ENCODE measurements around the gene CBX1.
A peak's percentile ranks its signal among the peaks of the same experiment; 100 is the strongest.

Gene CBX1

DNA sequence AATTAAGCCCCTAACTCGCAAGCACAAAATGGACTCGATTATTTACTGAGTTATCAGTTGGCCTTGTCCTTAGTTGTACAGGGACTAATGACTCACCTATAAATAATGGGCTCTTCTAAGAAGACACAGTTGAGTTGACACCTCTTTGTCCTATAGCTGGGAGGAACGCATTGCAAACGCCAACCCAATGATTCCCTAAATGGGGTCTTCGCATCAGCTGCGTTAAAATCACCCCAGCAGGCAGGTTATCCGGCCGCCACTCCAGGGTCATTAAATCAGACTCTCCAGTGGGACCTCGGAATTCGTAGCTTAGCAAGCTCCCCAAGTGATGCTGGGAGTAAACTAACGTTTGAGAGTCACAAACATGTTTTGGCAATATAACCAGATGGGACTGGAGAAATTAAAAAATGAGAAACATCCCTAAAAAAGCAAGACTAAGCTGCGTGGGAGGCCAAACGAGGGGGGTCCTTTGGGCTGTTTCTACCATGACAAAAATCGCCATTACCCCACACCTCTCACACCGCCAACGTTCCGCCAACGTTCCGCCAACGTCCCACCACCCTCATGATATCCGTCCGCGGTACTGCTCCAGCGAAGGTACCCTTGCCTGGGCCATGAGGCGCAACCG, 54.1 kb downstream of the CBX1 start:
- H3K27ac ChIP-seq: peak overlapping the region; percentile 96
- TF ChIP-seq, protein P1, sequence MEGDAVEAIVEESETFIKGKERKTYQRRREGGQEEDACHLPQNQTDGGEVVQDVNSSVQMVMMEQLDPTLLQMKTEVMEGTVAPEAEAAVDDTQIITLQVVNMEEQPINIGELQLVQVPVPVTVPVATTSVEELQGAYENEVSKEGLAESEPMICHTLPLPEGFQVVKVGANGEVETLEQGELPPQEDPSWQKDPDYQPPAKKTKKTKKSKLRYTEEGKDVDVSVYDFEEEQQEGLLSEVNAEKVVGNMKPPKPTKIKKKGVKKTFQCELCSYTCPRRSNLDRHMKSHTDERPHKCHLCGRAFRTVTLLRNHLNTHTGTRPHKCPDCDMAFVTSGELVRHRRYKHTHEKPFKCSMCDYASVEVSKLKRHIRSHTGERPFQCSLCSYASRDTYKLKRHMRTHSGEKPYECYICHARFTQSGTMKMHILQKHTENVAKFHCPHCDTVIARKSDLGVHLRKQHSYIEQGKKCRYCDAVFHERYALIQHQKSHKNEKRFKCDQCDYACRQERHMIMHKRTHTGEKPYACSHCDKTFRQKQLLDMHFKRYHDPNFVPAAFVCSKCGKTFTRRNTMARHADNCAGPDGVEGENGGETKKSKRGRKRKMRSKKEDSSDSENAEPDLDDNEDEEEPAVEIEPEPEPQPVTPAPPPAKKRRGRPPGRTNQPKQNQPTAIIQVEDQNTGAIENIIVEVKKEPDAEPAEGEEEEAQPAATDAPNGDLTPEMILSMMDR (IDR thresholded peaks at IDR 0.05): no peak
- no peak for TF ChIP-seq ZFX (IDR thresholded peaks at IDR 0.05; ENCODE audit: borderline replicate concordance)

DNA sequence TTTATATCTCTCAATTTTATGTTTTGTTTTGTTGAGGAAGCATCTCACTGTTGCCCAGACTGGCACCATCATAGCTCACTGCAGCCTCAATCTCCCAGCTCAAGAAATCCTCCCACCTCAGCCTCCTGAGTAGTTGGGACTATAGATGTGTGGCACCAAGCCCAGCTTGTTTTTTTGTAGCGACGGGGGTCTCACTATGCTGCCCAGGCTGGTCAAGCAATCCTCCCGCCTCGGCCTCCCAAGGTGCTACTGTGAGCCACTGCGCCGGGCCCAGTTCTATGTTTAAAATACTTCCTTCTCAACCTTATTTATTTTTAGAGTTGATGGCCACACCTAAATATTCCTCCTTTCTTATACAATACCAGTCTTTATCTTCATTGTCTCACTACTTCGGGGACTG, 55.0 kb downstream of the CBX1 start:
- no peak overlapping the region for H3K27ac ChIP-seq
- no peak for TF ChIP-seq ZFX (IDR thresholded peaks at IDR 0.05; ENCODE audit: borderline replicate concordance)
- TF ChIP-seq, protein P1 (IDR thresholded peaks at IDR 0.05): no peak

DNA sequence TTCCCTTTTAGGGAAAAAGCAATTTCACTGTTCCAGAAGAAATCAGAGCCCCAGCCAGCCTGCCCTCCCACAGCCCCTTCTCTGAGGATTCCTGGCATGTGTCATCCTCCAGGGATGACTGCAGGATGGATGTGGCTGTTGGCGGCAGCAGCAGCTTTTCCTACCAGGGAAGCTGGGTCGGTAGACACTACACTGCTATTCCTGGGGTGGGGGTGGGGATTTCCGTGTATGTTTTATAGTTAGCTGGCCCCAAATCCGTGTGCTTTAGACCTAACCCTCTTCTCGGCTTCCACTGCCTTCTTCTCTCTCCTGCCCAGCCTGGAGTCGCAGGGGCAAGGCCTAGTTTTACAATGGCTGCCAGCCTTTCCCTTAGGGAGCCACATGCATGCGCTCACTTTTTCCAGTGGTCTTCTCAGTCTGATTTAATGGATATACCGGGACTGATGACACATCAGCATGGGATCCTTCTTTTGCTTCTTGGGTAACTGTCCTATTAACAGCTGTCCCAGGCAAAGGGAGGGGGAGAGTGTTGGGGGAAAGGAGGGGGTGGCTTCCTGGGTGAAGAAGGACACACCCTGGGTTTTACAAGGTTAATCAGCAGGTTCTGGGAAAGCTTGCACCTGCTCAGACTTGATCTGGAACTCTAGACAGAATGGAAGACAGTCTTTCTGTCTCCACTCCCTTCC, 55.8 kb downstream of the CBX1 start:
- H3K27ac ChIP-seq: no peak overlapping the region
- TF ChIP-seq, protein P1 (IDR thresholded peaks at IDR 0.05): no peak
- no peak for TF ChIP-seq ZFX (IDR thresholded peaks at IDR 0.05; ENCODE audit: borderline replicate concordance)

DNA sequence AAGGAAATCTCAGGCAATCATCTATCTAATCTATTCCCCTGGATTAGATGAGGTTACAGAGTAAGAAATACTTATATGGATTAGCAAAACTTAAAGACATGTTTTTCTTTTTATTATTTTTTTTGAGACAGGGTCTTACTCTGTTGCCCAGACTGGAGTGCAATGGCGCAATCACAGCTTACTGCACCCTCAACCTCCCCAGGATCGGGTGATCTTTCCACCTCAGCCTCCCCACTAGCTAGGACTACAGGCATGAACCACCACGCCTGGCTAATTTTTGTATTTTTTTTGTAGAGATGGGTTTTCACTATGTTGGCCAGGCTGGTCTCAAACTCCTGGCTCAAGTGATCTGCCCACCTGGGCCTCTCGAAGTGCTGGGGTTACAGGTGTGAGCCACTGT, 56.4 kb downstream of the CBX1 start:
- TF ChIP-seq ZFX (IDR thresholded peaks at IDR 0.05; ENCODE audit: borderline replicate concordance): no peak
- TF ChIP-seq, protein P1 (IDR thresholded peaks at IDR 0.05): no peak
- H3K27ac ChIP-seq: no peak overlapping the region

DNA sequence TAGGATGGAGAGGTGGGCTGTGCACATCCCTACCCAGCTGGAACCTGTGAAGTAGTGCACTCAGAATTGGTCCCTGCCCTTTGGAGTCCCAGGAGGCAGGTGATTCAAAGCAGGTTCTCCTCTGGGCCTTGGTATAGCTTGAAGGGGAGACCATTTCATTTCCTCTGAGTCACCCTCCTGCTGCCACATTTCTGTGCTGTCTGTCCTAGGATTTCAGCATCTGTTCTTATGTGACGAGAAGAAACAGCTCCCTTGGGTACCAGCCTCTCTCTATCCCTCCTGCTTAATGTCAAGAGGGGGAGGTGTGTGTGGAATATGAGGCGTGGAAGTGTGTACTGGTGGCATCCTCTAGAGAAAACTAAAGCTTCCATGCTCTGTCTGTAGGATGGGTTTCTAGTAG, 58.1 kb downstream of the CBX1 start:
- H3K27ac ChIP-seq: no peak overlapping the region
- TF ChIP-seq ZFX (IDR thresholded peaks at IDR 0.05; ENCODE audit: borderline replicate concordance): no peak
- TF ChIP-seq, protein P1 (IDR thresholded peaks at IDR 0.05): no peak

DNA sequence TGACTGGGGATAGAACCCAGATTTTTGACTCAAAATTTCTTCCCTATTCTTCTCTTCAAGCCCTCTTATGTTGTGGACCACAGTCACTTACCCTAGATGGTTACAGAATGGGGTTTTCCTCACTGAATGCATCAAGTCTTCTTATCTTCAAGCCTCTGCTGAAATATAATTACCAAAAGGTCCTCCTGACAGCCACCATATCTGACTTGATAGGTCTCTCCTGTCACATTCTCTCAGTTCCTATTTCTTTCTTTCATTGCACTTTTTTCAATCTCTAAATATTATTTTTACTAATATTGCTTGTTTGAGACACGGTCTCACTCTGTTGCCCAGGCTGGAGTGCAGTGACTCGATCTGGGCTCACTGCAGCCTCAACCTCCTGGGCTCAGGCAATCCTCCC, 62.6 kb downstream of the CBX1 start:
- TF ChIP-seq, protein P1 (IDR thresholded peaks at IDR 0.05): no peak
- TF ChIP-seq ZFX (IDR thresholded peaks at IDR 0.05; ENCODE audit: borderline replicate concordance): no peak
- H3K27ac ChIP-seq: no peak overlapping the region

DNA sequence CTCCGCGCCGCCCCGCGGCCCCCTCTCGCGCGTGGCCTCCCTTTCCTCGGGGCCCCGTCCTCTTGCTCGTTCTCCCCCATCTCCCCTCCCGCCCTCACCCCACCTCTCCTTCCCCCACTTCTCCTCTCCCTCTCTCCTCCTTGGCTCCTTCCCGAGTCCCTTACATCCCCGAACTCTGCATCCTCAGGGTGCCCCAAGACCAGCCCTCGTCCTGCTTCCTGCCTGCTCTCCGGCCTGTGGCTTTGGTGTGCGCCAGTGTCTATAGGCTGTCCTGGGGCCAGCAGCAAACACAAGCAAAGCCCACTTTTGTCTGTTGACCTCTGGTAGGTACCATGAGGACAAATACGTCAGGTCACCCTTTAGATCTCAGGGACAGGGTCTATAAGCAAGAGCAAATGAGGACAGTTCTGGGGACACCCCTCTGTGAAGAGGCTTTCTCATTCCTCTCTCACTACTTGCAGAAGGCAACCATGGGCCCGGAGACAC, 63.4 kb downstream of the CBX1 start:
- H3K27ac ChIP-seq: no peak overlapping the region
- TF ChIP-seq, protein P1 (IDR thresholded peaks at IDR 0.05): no peak
- TF ChIP-seq ZFX (IDR thresholded peaks at IDR 0.05; ENCODE audit: borderline replicate concordance): no peak
